Pancreas (tissue), 10 donors: Measurements from ENCODE around the gene ITLN1. TPM values are rescaled to one million over a fixed set of nuclear protein-coding genes. Genes with fewer than 3 reads are reported as not detected.

ENCODE experiments used
- ATAC-seq, 4 donors: fragments of 200-7000 bp; cut with Tn5 transposase; one replicate each; pipeline versions ENCODE4 v1.8.0 to v1.9.1; 2020; ENCODE audit warnings: mild to moderate bottlenecking in 4 of 4, moderate library complexity in 4 of 4
- DNase-seq, 6 donors: peaks; one replicate each; pipeline ENCODE4 v3.0.0-alpha.2; 2020
- FAIRE-seq: peaks from 2 replicates; lab custom pipeline; 2012; peaks lifted over from hg19 to GRCh38; lab: Jason Lieb, UNC
- H3K27ac ChIP-seq, 4 donors: fragments of 200-600 bp; sonication (generic); 1 replicate in 3 of 4; 2 replicates in 1 of 4; pipeline versions ENCODE4 v1.5.0 to v1.8.0; 2020
- H3K27me3 ChIP-seq, 4 donors: fragments of 200-600 bp; one replicate each; pipeline ENCODE4 v1.8.0; 2021
- H3K36me3 ChIP-seq, 3 donors: fragments of 200-600 bp; sonication (generic) in 1 of 3; one replicate each; pipeline versions ENCODE4 v1.5.0 to v1.8.0; 2020 to 2021
- H3K4me1 ChIP-seq, 3 donors: fragments of 200-600 bp; one replicate each; pipeline ENCODE4 v1.8.0; 2021
- H3K4me3 ChIP-seq, 4 donors: fragments of 200-600 bp; sonication (generic) in 2 of 4; one replicate each; pipeline versions ENCODE4 v1.5.0 to v1.8.0; 2020 to 2021
- H3K9me3 ChIP-seq, 4 donors: fragments of 200-600 bp; one replicate each; pipeline ENCODE4 v1.8.0; 2021
- WGBS, 2 donors: extraction: QIAGEN DNeasy Blood & Tissue Kit; methylation state at CpG; one replicate each; pipeline ENCODE4 v1.1.7; 2013; 5-methylcytosine and 5-hydroxymethylcytosine counted together
- intact Hi-C, 3 donors: fragments of 100-400 bp; cut with DNase I; formaldehyde crosslinking; loops; one replicate each; pipeline versions ENCODE4 v1.11.1 to v1.14.2; 2022
- polyA plus RNA-seq, 2 donors: library from polyadenylated mRNA; stranded (reverse); fragments of 200-250 nt; gene quantifications; one replicate each; pipeline ENCODE4 v1.2.3, GENCODE V29; 2013
- total RNA-seq, 6 donors: library from RNA; stranded (reverse); fragmentation: NEBNext Ultra II Directional in 4 of 6; extraction: Animal tissue kit (Norgen Biotek cat#: 25700) in 4 of 6; gene quantifications; one replicate each; pipeline versions ENCODE4 v1.2.1 to v1.2.4, GENCODE V29; 2021 to 2023
- TF ChIP-seq, protein P1 (sequence below), 4 donors: fragments of 200-600 bp; sonication (generic) in 3 of 4; IDR thresholded peaks; one replicate each; pipeline versions ENCODE4 v1.5.0 to v1.8.0; 2021; ENCODE audit warnings: antibody characterized with exemption in 4 of 4
- donor health status: healthy with polysubstance abuse.
- donor health status: DM: no; HTN: no; CAD: no; lungs with moderate emphysema.
- donor health status: DM: no; HTN: no; CAD: no.
- donor health status: control.
- donor health status: control.
- donor health status: Bipolar disorder and iron deficiency.
- donor health status: DM: yes; HTN: yes; CAD: no.
- donor health status: DM: no; HTN: no; CAD: no.
- donor health status: DM: no; HTN: no; CAD: no.
- donor health status: DM: yes; HTN: yes; CAD: no.

Gene ITLN1
- total and polyA plus RNA-seq, 8 donors = 0.12 to 15.1 (median 0.27) TPM; not detected in 2

DNA sequence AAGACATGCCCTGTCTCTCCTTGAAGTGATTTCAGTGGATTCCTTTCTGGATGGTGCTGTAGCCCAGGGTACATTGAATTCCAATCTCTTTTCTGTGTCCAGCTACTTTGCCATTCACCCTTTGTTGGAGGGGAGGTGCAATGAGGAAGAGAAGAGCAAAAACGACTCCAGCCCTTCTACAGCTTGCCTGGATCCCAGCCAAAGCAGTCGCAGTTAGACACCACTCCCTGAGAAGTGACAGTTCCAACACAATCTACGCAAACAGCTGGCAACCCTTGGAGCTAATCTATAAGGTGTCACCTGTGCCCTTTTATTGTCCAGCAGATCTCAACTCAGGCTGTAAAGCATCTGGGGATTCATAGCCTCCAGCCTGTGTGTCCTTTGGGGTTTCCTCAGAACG is 26.9 kb downstream of the ITLN1 start:
- Histone ChIP-seq H3K9me3 (no peaks in the 10 kb centered on the region), H3K27ac (no peak overlapping the region), H3K4me3 (no peak overlapping the region), H3K27me3 (no peaks in the 10 kb centered on the region), H3K36me3 (no peaks in the 10 kb centered on the region), H3K4me1 (no peaks in the 10 kb centered on the region)
- no peak for DNase-seq
- WGBS, 2 donors = 45 to 49% methylated on average over 4 of the region's 4 CpGs
- ATAC-seq = no peak
- TF ChIP-seq, protein P1, sequence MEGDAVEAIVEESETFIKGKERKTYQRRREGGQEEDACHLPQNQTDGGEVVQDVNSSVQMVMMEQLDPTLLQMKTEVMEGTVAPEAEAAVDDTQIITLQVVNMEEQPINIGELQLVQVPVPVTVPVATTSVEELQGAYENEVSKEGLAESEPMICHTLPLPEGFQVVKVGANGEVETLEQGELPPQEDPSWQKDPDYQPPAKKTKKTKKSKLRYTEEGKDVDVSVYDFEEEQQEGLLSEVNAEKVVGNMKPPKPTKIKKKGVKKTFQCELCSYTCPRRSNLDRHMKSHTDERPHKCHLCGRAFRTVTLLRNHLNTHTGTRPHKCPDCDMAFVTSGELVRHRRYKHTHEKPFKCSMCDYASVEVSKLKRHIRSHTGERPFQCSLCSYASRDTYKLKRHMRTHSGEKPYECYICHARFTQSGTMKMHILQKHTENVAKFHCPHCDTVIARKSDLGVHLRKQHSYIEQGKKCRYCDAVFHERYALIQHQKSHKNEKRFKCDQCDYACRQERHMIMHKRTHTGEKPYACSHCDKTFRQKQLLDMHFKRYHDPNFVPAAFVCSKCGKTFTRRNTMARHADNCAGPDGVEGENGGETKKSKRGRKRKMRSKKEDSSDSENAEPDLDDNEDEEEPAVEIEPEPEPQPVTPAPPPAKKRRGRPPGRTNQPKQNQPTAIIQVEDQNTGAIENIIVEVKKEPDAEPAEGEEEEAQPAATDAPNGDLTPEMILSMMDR (IDR thresholded peaks at IDR 0.05) = no peak
- intact Hi-C loops = no loop called here
- FAIRE-seq = no peak

DNA sequence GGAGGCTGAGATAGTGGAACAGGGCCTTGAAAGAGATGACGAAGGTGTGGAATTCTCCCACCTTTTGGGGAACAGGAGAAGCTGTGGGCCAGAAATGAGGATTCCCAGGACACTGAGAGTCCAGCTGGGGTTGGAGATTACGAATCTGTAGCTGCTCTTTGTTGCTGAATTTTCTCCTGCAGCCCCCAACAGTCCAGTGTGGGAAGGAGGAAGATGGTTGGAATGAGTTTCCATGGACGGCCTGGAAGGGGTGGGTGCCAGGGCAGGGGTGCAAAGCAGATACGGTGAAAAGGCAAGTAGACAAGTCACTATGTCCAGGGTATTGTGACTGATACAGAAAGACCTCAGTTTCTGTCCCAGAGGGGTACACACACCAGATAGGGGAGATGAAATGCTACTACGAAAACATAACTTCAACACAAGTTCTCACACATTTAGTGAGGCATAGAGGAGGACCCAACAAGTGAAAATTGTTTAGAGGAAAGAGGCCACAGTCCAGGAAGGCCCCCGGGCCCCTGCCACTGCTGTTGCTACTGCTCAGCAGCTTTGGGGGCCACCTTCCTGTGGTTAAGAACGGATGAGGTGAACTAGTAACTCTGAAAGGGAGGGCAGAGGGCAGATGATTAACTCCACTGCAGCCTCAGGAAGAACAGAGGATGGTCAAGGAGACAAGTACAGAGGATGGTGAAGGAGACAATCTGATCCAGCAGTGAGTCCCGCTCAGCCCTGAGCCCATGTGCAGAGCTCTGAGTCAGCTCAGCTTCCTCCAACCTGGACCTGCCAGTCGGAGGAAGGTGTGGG is 29.6 kb downstream of the ITLN1 start:
- 67 to 72% methylated on average over 9 of the region's 9 CpGs for WGBS, 2 donors
- TF ChIP-seq, protein P1 (IDR thresholded peaks at IDR 0.05) = no peak
- ATAC-seq = no peak

DNA sequence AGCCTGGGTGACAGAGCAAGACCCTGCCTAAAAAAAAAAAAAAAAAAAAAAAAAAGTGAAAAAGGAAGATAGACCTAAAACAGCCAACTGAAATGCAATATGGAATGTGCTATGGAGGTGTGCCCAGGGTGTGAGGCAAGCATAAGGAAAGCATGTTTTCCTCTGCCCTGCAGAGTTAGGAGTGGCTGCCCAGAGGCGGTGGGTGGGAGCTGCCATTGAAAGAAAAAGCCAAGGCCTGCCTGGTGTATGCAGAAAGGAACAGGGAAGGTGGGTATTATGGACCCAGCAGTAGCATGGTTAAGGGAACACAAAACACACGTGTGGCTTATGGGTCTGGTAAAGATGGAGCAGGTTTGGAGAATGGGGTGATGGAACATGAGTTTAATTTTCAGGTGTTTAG is 31.2 kb downstream of the ITLN1 start:
- 88 to 93% methylated on average over 2 of the region's 2 CpGs for WGBS, 2 donors
- Histone ChIP-seq H3K9me3 (no peaks in the 10 kb centered on the region), H3K4me3 (no peak overlapping the region), H3K27me3 (no peaks in the 10 kb centered on the region), H3K27ac (no peak overlapping the region), H3K4me1 (no peaks in the 10 kb centered on the region), H3K36me3 (no peaks in the 10 kb centered on the region)
- no peak for FAIRE-seq
- no peak for DNase-seq
- TF ChIP-seq, protein P1 (IDR thresholded peaks at IDR 0.05) = no peak
- ATAC-seq = no peak
- intact Hi-C loops = no loop called here

More for the DNA sequence above, 29.6 kb downstream of the ITLN1 start:
- H3K9me3 ChIP-seq = no peaks in the 10 kb centered on the region
- no peaks in the 10 kb centered on the region for H3K36me3 ChIP-seq
- no peak for FAIRE-seq
- no peak overlapping the region for H3K27ac ChIP-seq
- H3K4me3 ChIP-seq = no peak overlapping the region
- H3K27me3 ChIP-seq = no peaks in the 10 kb centered on the region
- no peak for DNase-seq
- intact Hi-C loops = no loop called here
- H3K4me1 ChIP-seq = no peaks in the 10 kb centered on the region

DNA sequence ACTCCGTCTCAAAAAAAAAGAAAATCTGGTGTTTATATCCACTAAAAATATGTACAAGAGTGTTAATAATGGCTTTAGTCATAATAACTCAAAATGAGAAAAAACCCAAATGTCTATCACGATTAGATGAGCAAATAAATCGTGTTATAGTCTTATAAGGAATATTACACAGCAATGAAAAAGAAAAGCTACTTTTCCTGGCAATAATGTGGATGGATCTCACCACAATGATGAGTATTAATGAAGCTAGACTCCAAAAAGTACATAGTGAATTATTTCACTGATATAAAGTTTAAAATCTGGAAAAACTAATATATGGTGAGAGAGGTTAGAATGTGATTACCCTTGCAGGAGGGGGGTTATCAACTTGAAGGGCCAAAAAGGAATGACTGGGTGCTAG is 32.0 kb downstream of the ITLN1 start:
- FAIRE-seq (no peak), ATAC-seq (no peak), DNase-seq (no peak)
- Histone ChIP-seq H3K27me3 (no peaks in the 10 kb centered on the region), H3K4me1 (no peaks in the 10 kb centered on the region), H3K36me3 (no peaks in the 10 kb centered on the region), H3K27ac (no peak overlapping the region), H3K9me3 (no peaks in the 10 kb centered on the region), H3K4me3 (no peak overlapping the region)
- intact Hi-C loops = no loop called here
- TF ChIP-seq, protein P1 (IDR thresholded peaks at IDR 0.05) = no peak
- 84 to 85% methylated on average over 3 of the region's 3 CpGs for WGBS, 2 donors

DNA sequence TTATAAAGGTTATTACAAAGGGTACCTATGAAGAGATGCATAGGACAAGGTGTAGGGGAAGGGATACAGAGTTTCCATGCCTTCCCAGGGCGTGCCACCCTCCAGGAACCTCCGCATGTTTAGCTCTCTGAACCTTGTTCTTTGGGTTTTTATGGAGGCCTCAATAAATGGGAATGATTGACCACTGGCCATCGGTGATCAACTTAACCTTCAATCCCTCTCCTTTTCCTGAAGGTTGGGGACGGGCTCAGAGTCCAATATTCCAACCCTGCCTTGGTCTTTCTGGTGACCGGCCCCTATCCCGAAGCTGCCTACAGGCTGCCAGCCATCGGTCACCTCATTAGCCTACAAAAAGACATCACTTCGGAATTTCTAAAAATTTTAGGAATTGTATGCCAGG is 34.0 kb downstream of the ITLN1 start:
- Histone ChIP-seq H3K27me3 (no peaks in the 10 kb centered on the region), H3K9me3 (no peaks in the 10 kb centered on the region), H3K27ac (no peak overlapping the region), H3K4me3 (no peak overlapping the region), H3K4me1 (no peaks in the 10 kb centered on the region), H3K36me3 (no peaks in the 10 kb centered on the region)
- WGBS, 2 donors = 89 to 90% methylated on average over 8 of the region's 8 CpGs
- DNase-seq (no peak), FAIRE-seq (no peak), ATAC-seq (no peak)
- intact Hi-C loops = no loop called here
- TF ChIP-seq, protein P1 (IDR thresholded peaks at IDR 0.05) = no peak
